GM12892 (cell line): ENCODE measurements around the gene CCNA1.

ENCODE experiments used
- POLR2A ChIP-seq: IDR thresholded peaks from 2 replicates; pipeline ENCODE4 v1.6.1; 2011; ENCODE audit warnings: low read depth, low read length, control low read depth
- POLR2AphosphoS5 ChIP-seq: IDR thresholded peaks from 2 replicates; pipeline ENCODE4 v1.6.1; 2011; ENCODE audit warnings: low read depth, low read length, control low read depth

DNA sequence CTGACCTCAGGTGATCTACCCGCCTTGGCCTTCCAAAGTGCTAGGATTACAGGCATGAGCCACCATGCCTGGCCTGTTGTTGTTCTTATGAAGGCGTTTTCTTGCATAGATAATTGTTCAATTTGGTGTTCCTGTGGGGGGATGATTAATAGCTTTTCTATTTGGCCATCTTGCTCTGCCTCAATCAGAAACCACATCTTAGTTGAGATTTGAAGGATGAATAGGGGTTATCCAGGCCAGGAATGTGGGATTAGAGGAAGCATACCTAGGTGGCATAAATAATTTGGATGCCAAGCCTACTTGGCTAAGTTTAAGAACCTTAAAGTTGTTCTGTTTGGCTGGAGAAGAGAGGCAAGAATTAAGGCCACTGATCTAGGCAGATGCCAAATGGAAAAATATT, 44.4 kb downstream of the CCNA1 start:
- TF ChIP-seq POLR2A (no peak), POLR2AphosphoS5 (no peak)
